ENCODE data around the gene SPRR2A. TPM values are rescaled to one million over a fixed set of nuclear protein-coding genes. Genes with fewer than 3 reads are reported as not detected.
"Not testable (repeated sequence)": the region's sequence is repeated elsewhere in the genome, so short reads cannot be mapped to it uniquely, and the experiment has no call there.

The SPRR2A gene
- total RNA-seq, 1 experiment from 2014 or later = not detected

DNA sequence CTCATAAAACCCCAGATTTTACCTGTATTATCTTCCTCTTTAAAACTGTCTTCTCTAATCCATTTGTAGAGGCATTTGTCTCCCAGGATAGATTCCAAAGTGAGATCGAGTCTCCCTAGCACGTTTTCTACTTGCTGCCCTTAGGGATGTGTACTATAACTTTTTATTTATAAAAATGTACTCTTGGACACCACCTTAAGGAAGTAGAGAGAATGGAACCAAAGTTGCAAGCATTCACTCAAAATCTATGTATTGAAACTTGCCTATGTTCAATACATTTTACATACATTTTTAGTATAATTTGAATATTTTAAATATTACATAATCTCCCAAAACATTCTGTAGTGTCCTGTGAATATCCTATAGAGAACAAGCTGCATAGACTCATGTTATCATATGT lies 842 bp upstream of the SPRR2A start:
- no peak overlapping the region for H4K8ac ChIP-seq (replicated peaks; ENCODE audit: insufficient read length, low read depth, low read length)
- H2BK12ac ChIP-seq (ENCODE audit: insufficient read length, low read depth, low read length) = no peak overlapping the region
- H3K27ac Mint-ChIP-seq = no peak overlapping the region
- H3K56ac ChIP-seq (ENCODE audit: insufficient read length, low read depth, low read length) = no peak overlapping the region
- no peak overlapping the region for H4K91ac ChIP-seq (ENCODE audit: insufficient read length, low read depth, low read length)
- H2BK20ac ChIP-seq (ENCODE audit: low read depth, low read length, poor library complexity, severe bottlenecking) = no peak overlapping the region
- H2AFZ ChIP-seq (ENCODE audit: low read length) = no peak overlapping the region
- no peak overlapping the region for H3K23ac ChIP-seq (ENCODE audit: insufficient read length, low read depth, low read length)
- H2AK5ac ChIP-seq (ENCODE audit: insufficient read length, low read length) = no peak overlapping the region
- H2BK15ac ChIP-seq (ENCODE audit: low read depth, low read length) = no peak overlapping the region
- no peak overlapping the region for H3K27ac ChIP-seq (ENCODE audit: insufficient read length, low read depth, low read length)
- H3K9me3 ChIP-seq (ENCODE audit: control insufficient read depth, low read depth, low read length) = no peaks in the 10 kb centered on the region
- no peak overlapping the region for H4K5ac ChIP-seq (ENCODE audit: insufficient read length, low read depth, low read length)
- no peaks in the 10 kb centered on the region for H4K20me1 ChIP-seq (ENCODE audit: control insufficient read depth, insufficient read depth, insufficient read length)
- no peak overlapping the region for H2BK5ac ChIP-seq (ENCODE audit: insufficient read length, low read length)
- H3T11ph ChIP-seq (ENCODE audit: low read length) = no peak overlapping the region
- no CpG with 5 or more reads among the region's 2 CpGs for WGBS (ENCODE audit: extremely low coverage, insufficient read length, low lambda C conversion rate)
- TF ChIP-seq, protein P1, sequence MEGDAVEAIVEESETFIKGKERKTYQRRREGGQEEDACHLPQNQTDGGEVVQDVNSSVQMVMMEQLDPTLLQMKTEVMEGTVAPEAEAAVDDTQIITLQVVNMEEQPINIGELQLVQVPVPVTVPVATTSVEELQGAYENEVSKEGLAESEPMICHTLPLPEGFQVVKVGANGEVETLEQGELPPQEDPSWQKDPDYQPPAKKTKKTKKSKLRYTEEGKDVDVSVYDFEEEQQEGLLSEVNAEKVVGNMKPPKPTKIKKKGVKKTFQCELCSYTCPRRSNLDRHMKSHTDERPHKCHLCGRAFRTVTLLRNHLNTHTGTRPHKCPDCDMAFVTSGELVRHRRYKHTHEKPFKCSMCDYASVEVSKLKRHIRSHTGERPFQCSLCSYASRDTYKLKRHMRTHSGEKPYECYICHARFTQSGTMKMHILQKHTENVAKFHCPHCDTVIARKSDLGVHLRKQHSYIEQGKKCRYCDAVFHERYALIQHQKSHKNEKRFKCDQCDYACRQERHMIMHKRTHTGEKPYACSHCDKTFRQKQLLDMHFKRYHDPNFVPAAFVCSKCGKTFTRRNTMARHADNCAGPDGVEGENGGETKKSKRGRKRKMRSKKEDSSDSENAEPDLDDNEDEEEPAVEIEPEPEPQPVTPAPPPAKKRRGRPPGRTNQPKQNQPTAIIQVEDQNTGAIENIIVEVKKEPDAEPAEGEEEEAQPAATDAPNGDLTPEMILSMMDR (conservative IDR thresholded peaks at IDR 0.05) = no peak
- no peak overlapping the region for H3K4me3 Mint-ChIP-seq
- H3K9me3 Mint-ChIP-seq = peaks cover 0 to 1% of the 10 kb centered on the region in 2 experiments; a peak in 3 of 5 replicates
- DNase-seq = no peak
- H3K27me3 ChIP-seq (ENCODE audit: insufficient read depth, low read length) = no peaks in the 10 kb centered on the region
- no peaks in the 10 kb centered on the region for H3K23me2 ChIP-seq (ENCODE audit: insufficient read length, low read depth, low read length, poor library complexity, severe bottlenecking)
- peaks cover 0 to 2% of the 10 kb centered on the region in 2 experiments; a peak in 1 of 4 replicates for H3K4me1 Mint-ChIP-seq
- H3K18ac ChIP-seq (ENCODE audit: insufficient read length, low read depth, low read length) = no peak overlapping the region
- no peak overlapping the region for H3K4me2 ChIP-seq (ENCODE audit: insufficient read depth, insufficient read length, low read length)
- no peak overlapping the region for H2BK120ac ChIP-seq (ENCODE audit: low read depth, low read length, poor library complexity, severe bottlenecking)
- no peak overlapping the region for H3K4ac ChIP-seq (ENCODE audit: low read depth, low read length)
- no peaks in the 10 kb centered on the region for H3K79me2 ChIP-seq (ENCODE audit: insufficient read depth, low read length)
- H3K14ac ChIP-seq (ENCODE audit: insufficient read depth, low read length) = no peak overlapping the region
- H3K79me1 ChIP-seq (ENCODE audit: insufficient read depth, low read depth, low read length, poor library complexity, severe bottlenecking) = no peaks in the 10 kb centered on the region
- H3K36me3 Mint-ChIP-seq (ENCODE audit: insufficient read depth in 1 of 3, low read depth in 3 of 3) = no peaks in the 10 kb centered on the region
- no peaks in the 10 kb centered on the region for H3K4me1 ChIP-seq (ENCODE audit: insufficient read depth, low read length)
- H3K27me3 Mint-ChIP-seq (ENCODE audit: low read depth) = peaks cover 1% of the 10 kb centered on the region; the same call in 1 of the 2 replicates
- H3K9ac ChIP-seq (ENCODE audit: extremely low read depth, insufficient read length, low read length) = no peak overlapping the region

DNA sequence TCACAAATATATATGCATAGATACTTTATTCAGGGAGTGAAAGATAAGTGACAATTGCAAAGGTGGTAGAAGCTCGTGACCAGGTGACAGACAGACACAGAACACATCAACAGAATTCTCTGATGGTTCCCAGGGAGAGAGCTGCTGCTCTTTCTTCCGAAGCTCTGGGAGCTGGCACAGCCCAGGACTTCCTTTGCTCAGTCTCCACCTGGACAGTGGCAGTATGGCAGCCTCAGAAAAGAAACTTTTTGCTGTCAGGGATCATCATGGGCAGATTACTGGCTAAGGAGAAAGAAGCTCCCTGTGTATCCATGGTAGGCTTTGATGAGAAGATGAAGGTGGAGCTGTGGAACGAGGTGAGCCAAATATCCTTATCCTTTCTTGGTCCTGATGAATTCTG lies 1.2 kb downstream of the SPRR2A start:
- H3K4me1 ChIP-seq (ENCODE audit: insufficient read depth, low read length); H4K20me1 ChIP-seq (ENCODE audit: control insufficient read depth, insufficient read depth, insufficient read length); H2BK5ac ChIP-seq (ENCODE audit: insufficient read length, low read length); H3T11ph ChIP-seq (ENCODE audit: low read length); H2AK5ac ChIP-seq (ENCODE audit: insufficient read length, low read length); H2BK15ac ChIP-seq (ENCODE audit: low read depth, low read length); H3K56ac ChIP-seq (ENCODE audit: insufficient read length, low read depth, low read length); DNase-seq; H3K27ac Mint-ChIP-seq; H3K79me2 ChIP-seq (ENCODE audit: insufficient read depth, low read length); H3K4me3 Mint-ChIP-seq; H3K4me1 Mint-ChIP-seq; H3K9ac ChIP-seq (ENCODE audit: extremely low read depth, insufficient read length, low read length); H2BK20ac ChIP-seq (ENCODE audit: low read depth, low read length, poor library complexity, severe bottlenecking); H3K23me2 ChIP-seq (ENCODE audit: insufficient read length, low read depth, low read length, poor library complexity, severe bottlenecking); H3K4ac ChIP-seq (ENCODE audit: low read depth, low read length); H2AFZ ChIP-seq (ENCODE audit: low read length); H3K27me3 ChIP-seq (ENCODE audit: insufficient read depth, low read length); H3K79me1 ChIP-seq (ENCODE audit: insufficient read depth, low read depth, low read length, poor library complexity, severe bottlenecking); H4K8ac ChIP-seq (replicated peaks; ENCODE audit: insufficient read length, low read depth, low read length); H3K27me3 Mint-ChIP-seq (ENCODE audit: low read depth); H2BK12ac ChIP-seq (ENCODE audit: insufficient read length, low read depth, low read length); H4K91ac ChIP-seq (ENCODE audit: insufficient read length, low read depth, low read length); H3K9me3 Mint-ChIP-seq; H4K5ac ChIP-seq (ENCODE audit: insufficient read length, low read depth, low read length); H2BK120ac ChIP-seq (ENCODE audit: low read depth, low read length, poor library complexity, severe bottlenecking); H3K14ac ChIP-seq (ENCODE audit: insufficient read depth, low read length); H3K18ac ChIP-seq (ENCODE audit: insufficient read length, low read depth, low read length); H3K23ac ChIP-seq (ENCODE audit: insufficient read length, low read depth, low read length); H3K27ac ChIP-seq (ENCODE audit: insufficient read length, low read depth, low read length); H3K9me3 ChIP-seq (ENCODE audit: control insufficient read depth, low read depth, low read length); H3K36me3 Mint-ChIP-seq (ENCODE audit: insufficient read depth in 1 of 3, low read depth in 3 of 3); H3K4me2 ChIP-seq (ENCODE audit: insufficient read depth, insufficient read length, low read length): not testable (repeated sequence)
- no CpG with 5 or more reads among the region's 3 CpGs for WGBS (ENCODE audit: extremely low coverage, insufficient read length, low lambda C conversion rate)
